Hematopoietic multipotent progenitor cell treated with erythropoietin and hydrocortisone succinate and interleukin-3 and kit ligand, for 4 days (in vitro differentiated cells): ENCODE results near the gene GALNS.

Experiments used
- DNase-seq: peaks from one replicate; pipeline ENCODE4 v3.0.0-alpha.2; 2015

GALNS gene

GRCh38 chr16:88855176-88855575, 1.6 kb downstream of the GALNS start:
- DNase-seq: no peak

- DNase-seq: peak; percentile 35
Observed at GRCh38 chr16:88854306-88855111, 2.2 kb downstream of the GALNS start.

- DNase-seq: no peak
Observed at GRCh38 chr16:88853325-88853941, 3.3 kb downstream of the GALNS start.

GRCh38 chr16:88851616-88852015, 5.1 kb downstream of the GALNS start:
- no peak for DNase-seq

- no peak for DNase-seq
Observed at GRCh38 chr16:88850531-88851199, 6.1 kb downstream of the GALNS start.

- DNase-seq: no peak
Observed at GRCh38 chr16:88848557-88848956, 8.2 kb downstream of the GALNS start.

- no peak for DNase-seq
Observed at GRCh38 chr16:88847654-88848053, 9.1 kb downstream of the GALNS start.

GRCh38 chr16:88846088-88846487, 10.7 kb downstream of the GALNS start:
- no peak for DNase-seq

GRCh38 chr16:88844419-88845036, 12.2 kb downstream of the GALNS start:
- DNase-seq: no peak

GRCh38 chr16:88843256-88843655, 13.5 kb downstream of the GALNS start:
- no peak for DNase-seq

GRCh38 chr16:88842806-88843205, 13.9 kb downstream of the GALNS start:
- no peak for DNase-seq

GRCh38 chr16:88842308-88842756, 14.4 kb downstream of the GALNS start:
- DNase-seq: no peak

- no peak for DNase-seq
Observed at GRCh38 chr16:88841521-88842307, 15.0 kb downstream of the GALNS start.

GRCh38 chr16:88840600-88841215, 16.0 kb downstream of the GALNS start:
- DNase-seq: no peak

GRCh38 chr16:88839745-88840599, 16.8 kb downstream of the GALNS start:
- DNase-seq: peak; percentile 17

GRCh38 chr16:88839026-88839529, 17.7 kb downstream of the GALNS start:
- DNase-seq: peak; percentile 20

GRCh38 chr16:88838566-88838965, 18.2 kb downstream of the GALNS start:
- no peak for DNase-seq

- DNase-seq: no peak
Observed at GRCh38 chr16:88837806-88838205, 18.9 kb downstream of the GALNS start.

- no peak for DNase-seq
Observed at GRCh38 chr16:88836791-88837190, 20.0 kb downstream of the GALNS start.

- DNase-seq: no peak
Observed at GRCh38 chr16:88835818-88836217, 20.9 kb downstream of the GALNS start.

GRCh38 chr16:88835383-88835782, 21.4 kb downstream of the GALNS start:
- DNase-seq: no peak
